Neural progenitor cell (in vitro differentiated cells): ENCODE results near the gene IDI2. TPM values are rescaled to one million over a fixed set of nuclear protein-coding genes. Genes with fewer than 3 reads are reported as not detected.

Experiments
- DNase-seq: peaks from one replicate; pipeline ENCODE4 v3.0.0-alpha.2; 2016; ENCODE audit warnings: low spot score
- H2AFZ ChIP-seq: fragments of 200-600 bp; sonication (generic); replicated peaks from 2 replicates; pipeline ENCODE4 v1.6.1; 2016; ENCODE audit warnings: antibody characterized with exemption
- H3F3A ChIP-seq: fragments of 200-600 bp; sonication (generic); 2 replicates; pipeline ENCODE4 v1.6.1; 2016; ENCODE audit warnings: antibody characterized with exemption, low read depth
- H3K27ac ChIP-seq: fragments of 200-600 bp; sonication (generic); 2 replicates; pipeline ENCODE4 v1.5.1; 2016; ENCODE audit warnings: mild to moderate bottlenecking
- H3K27me3 ChIP-seq: fragments of 200-600 bp; sonication (generic); 2 replicates; pipeline ENCODE4 v1.6.1; 2016; ENCODE audit warnings: mild to moderate bottlenecking, moderate library complexity
- H3K36me3 ChIP-seq: fragments of 200-600 bp; sonication (generic); 2 replicates; pipeline ENCODE4 v1.5.1; 2016
- H3K4me1 ChIP-seq: fragments of 200-600 bp; sonication (generic); 2 replicates; pipeline ENCODE4 v1.6.1; 2016; ENCODE audit warnings: mixed run types
- H3K4me2 ChIP-seq: fragments of 200-600 bp; sonication (generic); 2 replicates; pipeline ENCODE4 v1.6.1; 2016
- H3K4me3 ChIP-seq: fragments of 200-600 bp; sonication (generic); 2 replicates; pipeline ENCODE4 v1.5.1; 2016
- H3K79me2 ChIP-seq: fragments of 200-600 bp; sonication (generic); 2 replicates; pipeline ENCODE4 v1.6.1; 2016; ENCODE audit warnings: low read depth
- H3K9ac ChIP-seq: fragments of 200-600 bp; sonication (generic); 2 replicates; pipeline ENCODE4 v1.6.1; 2016
- H3K9me3 ChIP-seq: fragments of 200-600 bp; sonication (generic); 2 replicates; pipeline ENCODE4 v1.5.1; 2016; ENCODE audit warnings: low read depth
- H4K20me1 ChIP-seq: fragments of 200-600 bp; sonication (generic); 2 replicates; pipeline ENCODE4 v1.6.1; 2016; ENCODE audit warnings: low read depth
- H3K27ac Mint-ChIP-seq: 3 replicates; pipeline ENCODE4 v1.8.0; 2021; ENCODE audit warnings: mixed read lengths
- H3K27me3 Mint-ChIP-seq: 2 replicates; pipeline ENCODE4 v1.8.0; 2022; ENCODE audit warnings: low read depth, mild to moderate bottlenecking, inconsistent platforms, moderate library complexity, mixed read lengths; ENCODE audit not compliant: insufficient read depth
- H3K36me3 Mint-ChIP-seq: 3 replicates; pipeline ENCODE4 v1.8.0; 2021; ENCODE audit warnings: mixed read lengths
- H3K4me1 Mint-ChIP-seq: 3 replicates; pipeline ENCODE4 v1.8.0; 2021; ENCODE audit warnings: mixed read lengths
- H3K4me3 Mint-ChIP-seq: 3 replicates; pipeline ENCODE4 v1.8.0; 2021; ENCODE audit warnings: mild to moderate bottlenecking, moderate library complexity, mixed read lengths
- H3K9me3 Mint-ChIP-seq: 3 replicates; pipeline ENCODE4 v1.8.0; 2020; ENCODE audit warnings: mixed read lengths
- CTCF ChIP-seq: fragments of 200-600 bp; sonication (generic); IDR thresholded peaks from 2 replicates; pipeline ENCODE4 v1.5.1; 2017; ENCODE audit warnings: antibody characterized with exemption, mild to moderate bottlenecking
- EZH2 ChIP-seq: fragments of 200-600 bp; sonication (generic); IDR thresholded peaks from 2 replicates; pipeline ENCODE4 v1.6.1; 2017; ENCODE audit warnings: antibody characterized with exemption, mild to moderate bottlenecking, moderate library complexity
- EZH2phosphoT487 ChIP-seq: fragments of 200-600 bp; sonication (generic); IDR thresholded peaks from 2 replicates; pipeline ENCODE4 v1.6.1; 2017; ENCODE audit warnings: antibody characterized with exemption
- total RNA-seq: library from RNA; depleted of rRNA; stranded (reverse); fragments of >200 nt; gene quantifications from 2 replicates; pipeline ENCODE4 v1.2.3, GENCODE V29; 2015; ENCODE audit warnings: low replicate concordance

Gene IDI2
- total RNA-seq, 1 donor from 2014 or later, result not detected

DNA sequence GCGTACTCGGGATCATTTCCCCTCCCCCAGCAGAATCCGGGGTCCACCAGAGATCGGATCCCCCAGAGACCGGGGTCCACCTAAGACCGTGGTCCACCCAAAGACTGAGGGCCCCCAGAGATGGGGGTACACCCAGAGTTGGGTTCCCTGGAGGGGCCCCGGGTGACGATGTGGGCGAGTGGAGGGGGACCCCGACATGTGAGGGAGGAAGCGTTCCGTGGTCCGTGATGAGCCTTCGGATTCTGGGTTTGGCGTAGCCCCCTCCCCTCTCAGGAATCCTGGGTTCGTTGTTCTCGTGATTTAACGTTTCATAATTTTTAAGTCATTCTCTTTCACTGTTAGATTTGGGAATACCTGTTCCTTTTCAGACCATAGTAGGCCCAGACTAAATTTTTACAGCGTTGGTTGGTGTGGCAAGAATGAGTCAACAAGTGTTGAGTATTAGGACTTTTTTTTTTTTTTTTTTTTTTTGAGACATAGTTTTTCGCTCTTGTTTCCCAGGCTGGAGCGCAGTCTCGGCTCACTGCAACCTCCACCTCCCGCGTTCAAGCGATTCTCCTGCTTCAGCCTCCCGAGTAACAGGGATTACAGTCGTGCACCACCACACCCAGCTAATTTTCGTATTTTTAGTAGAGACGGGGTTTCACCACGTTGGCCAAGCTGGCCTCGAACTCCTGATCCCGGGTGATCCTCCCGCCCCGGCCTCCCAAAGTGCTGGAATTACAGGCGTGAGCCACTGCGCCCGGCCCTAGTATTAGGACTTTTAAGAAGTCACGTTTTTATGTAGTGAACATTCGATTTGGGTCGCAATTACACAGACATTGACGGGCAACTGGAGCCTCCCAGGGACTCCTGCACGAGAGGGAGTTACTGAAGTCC is 36.8 kb downstream of the IDI2 start:
- peak overlapping the region; percentile 96 for H3K4me3 Mint-ChIP-seq
- peak overlapping the region; percentile 70 for H3K4me3 ChIP-seq
- H3K9me3 ChIP-seq, result no peaks in the 10 kb centered on the region
- peaks cover 23% of the 10 kb centered on the region for H3K4me1 Mint-ChIP-seq
- no peaks in the 10 kb centered on the region for H3K27me3 Mint-ChIP-seq
- H2AFZ ChIP-seq, result peak overlapping the region; percentile 49
- H3K9me3 Mint-ChIP-seq, result no peaks in the 10 kb centered on the region
- DNase-seq, result no peak
- peaks cover 30% of the 10 kb centered on the region for H4K20me1 ChIP-seq
- H3K79me2 ChIP-seq, result peaks cover 65% of the 10 kb centered on the region
- peak; percentile 15 for TF ChIP-seq EZH2
- TF ChIP-seq EZH2phosphoT487, result no peak
- TF ChIP-seq CTCF, result no peak
- H3F3A ChIP-seq, result no peaks in the 10 kb centered on the region
- no peak overlapping the region for H3K27ac Mint-ChIP-seq
- H3K9ac ChIP-seq, result peak overlapping the region; percentile 93
- H3K4me1 ChIP-seq, result peaks cover 16% of the 10 kb centered on the region
- H3K4me2 ChIP-seq, result peak overlapping the region; percentile 89
- no peaks in the 10 kb centered on the region for H3K36me3 ChIP-seq
- no peaks in the 10 kb centered on the region for H3K27me3 ChIP-seq
- H3K27ac ChIP-seq, result peak overlapping the region; percentile 27
- H3K36me3 Mint-ChIP-seq, result peaks cover 6% of the 10 kb centered on the region

GRCh38 chr10:987870-988666 is 37.6 kb downstream of the IDI2 start, which contains the start of gene GTPBP4:
Gene GTPBP4 (plus strand): TSS chr10:988434. CDS start chr10:988480, 46 bp downstream.
- H3K27ac ChIP-seq, result peak within 1 kb of the TSS; percentile 27
- H3K9me3 ChIP-seq, result no peaks in the 10 kb centered on the region
- peak within 1 kb of the TSS; percentile 49 for H2AFZ ChIP-seq
- H3K9ac ChIP-seq, result peak within 1 kb of the TSS; percentile 93
- H4K20me1 ChIP-seq, result peaks cover 28% of the 10 kb centered on the region
- H3F3A ChIP-seq, result no peaks in the 10 kb centered on the region
- no peaks in the 10 kb centered on the region for H3K9me3 Mint-ChIP-seq
- peak within 1 kb of the TSS; percentile 70 for H3K4me3 ChIP-seq
- no peak for TF ChIP-seq EZH2phosphoT487
- TF ChIP-seq EZH2, result peak; percentile 45
- TF ChIP-seq CTCF, result peak; percentile 47
- peaks cover 6% of the 10 kb centered on the region for H3K36me3 Mint-ChIP-seq
- H3K4me2 ChIP-seq, result peak within 1 kb of the TSS; percentile 89
- peaks cover 23% of the 10 kb centered on the region for H3K4me1 Mint-ChIP-seq
- peak within 1 kb of the TSS; percentile 96 for H3K4me3 Mint-ChIP-seq
- no peaks in the 10 kb centered on the region for H3K27me3 ChIP-seq
- H3K36me3 ChIP-seq, result no peaks in the 10 kb centered on the region
- H3K79me2 ChIP-seq, result peaks cover 56% of the 10 kb centered on the region
- H3K27me3 Mint-ChIP-seq, result no peaks in the 10 kb centered on the region
- H3K27ac Mint-ChIP-seq, result peak within 1 kb of the TSS; percentile 97
- DNase-seq, result peak; percentile 98
- H3K4me1 ChIP-seq, result peaks cover 16% of the 10 kb centered on the region

GRCh38 chr10:987620-987869 is 38.1 kb downstream of the IDI2 start:
- peaks cover 16% of the 10 kb centered on the region for H3K4me1 ChIP-seq
- Mint-ChIP-seq H3K36me3 (peaks cover 5% of the 10 kb centered on the region), H3K4me1 (peaks cover 23% of the 10 kb centered on the region), H3K27me3 (no peaks in the 10 kb centered on the region), H3K27ac (no peak overlapping the region), H3K4me3 (peak overlapping the region; percentile 96), H3K9me3 (no peaks in the 10 kb centered on the region)
- H3K4me3 ChIP-seq, result peak overlapping the region; percentile 70
- H3F3A ChIP-seq, result no peaks in the 10 kb centered on the region
- no peak for DNase-seq
- peaks cover 51% of the 10 kb centered on the region for H3K79me2 ChIP-seq
- no peaks in the 10 kb centered on the region for H3K9me3 ChIP-seq
- no peak overlapping the region for H3K27ac ChIP-seq
- H3K27me3 ChIP-seq, result no peaks in the 10 kb centered on the region
- H2AFZ ChIP-seq, result peak overlapping the region; percentile 49
- no peaks in the 10 kb centered on the region for H3K36me3 ChIP-seq
- TF ChIP-seq EZH2phosphoT487 (no peak), CTCF (no peak), EZH2 (no peak)
- H3K4me2 ChIP-seq, result peak overlapping the region; percentile 89
- H3K9ac ChIP-seq, result peak overlapping the region; percentile 77
- peaks cover 28% of the 10 kb centered on the region for H4K20me1 ChIP-seq
